Effector memory CD8-positive, alpha-beta T cell (primary cell): Measurements from ENCODE around the gene ZBTB9.

Experiments used
- ATAC-seq: fragments of 150-1000 bp; cut with Tn5 transposase; replicated peaks from 2 replicates; pipeline ENCODE4 v1.10.0; 2021; ENCODE audit warnings: mild to moderate bottlenecking, moderate library complexity
- DNase-seq, 3 experiments: peaks; one replicate each; pipeline ENCODE4 v3.0.0; 2021
- H3K27ac Mint-ChIP-seq, 2 donors: one replicate each; pipeline ENCODE4 v1.8.0; 2022; ENCODE audit warnings: mild to moderate bottlenecking in 2 of 2, mixed read lengths in 2 of 2, moderate library complexity in 2 of 2
- H3K27me3 Mint-ChIP-seq, 2 donors: one replicate each; pipeline ENCODE4 v1.8.0; 2022; ENCODE audit warnings: mixed read lengths in 2 of 2
- H3K36me3 Mint-ChIP-seq: one replicate; pipeline ENCODE4 v1.8.0; 2022; ENCODE audit warnings: mild to moderate bottlenecking, moderate library complexity, mixed read lengths; ENCODE audit not compliant: insufficient read depth
- H3K4me1 Mint-ChIP-seq, 2 donors: one replicate each; pipeline ENCODE4 v1.8.0; 2022; ENCODE audit warnings: low read depth in 2 of 2, mixed read lengths in 2 of 2
- H3K4me3 Mint-ChIP-seq, 2 donors: one replicate each; pipeline ENCODE4 v1.8.0; 2022; ENCODE audit warnings: mild to moderate bottlenecking in 2 of 2, mixed read lengths in 2 of 2, moderate library complexity in 2 of 2
- H3K9me3 Mint-ChIP-seq, 2 donors: one replicate each; pipeline ENCODE4 v1.8.0; 2022; ENCODE audit warnings: mixed read lengths in 2 of 2

Gene ZBTB9

GRCh38 chr6:33424855-33425667, 29.3 kb upstream of the ZBTB9 start:
- H3K9me3 Mint-ChIP-seq, result no peaks in the 10 kb centered on the region
- no peak for DNase-seq
- peaks cover 55 to 56% of the 10 kb centered on the region in 2 donors for H3K4me1 Mint-ChIP-seq
- no peak for ATAC-seq
- peak overlapping the region; percentile 98 to 99 for H3K4me3 Mint-ChIP-seq
- H3K36me3 Mint-ChIP-seq, result peaks cover 49% of the 10 kb centered on the region
- H3K27me3 Mint-ChIP-seq, result no peaks in the 10 kb centered on the region
- peak overlapping the region; percentile 100 for H3K27ac Mint-ChIP-seq

DNA sequence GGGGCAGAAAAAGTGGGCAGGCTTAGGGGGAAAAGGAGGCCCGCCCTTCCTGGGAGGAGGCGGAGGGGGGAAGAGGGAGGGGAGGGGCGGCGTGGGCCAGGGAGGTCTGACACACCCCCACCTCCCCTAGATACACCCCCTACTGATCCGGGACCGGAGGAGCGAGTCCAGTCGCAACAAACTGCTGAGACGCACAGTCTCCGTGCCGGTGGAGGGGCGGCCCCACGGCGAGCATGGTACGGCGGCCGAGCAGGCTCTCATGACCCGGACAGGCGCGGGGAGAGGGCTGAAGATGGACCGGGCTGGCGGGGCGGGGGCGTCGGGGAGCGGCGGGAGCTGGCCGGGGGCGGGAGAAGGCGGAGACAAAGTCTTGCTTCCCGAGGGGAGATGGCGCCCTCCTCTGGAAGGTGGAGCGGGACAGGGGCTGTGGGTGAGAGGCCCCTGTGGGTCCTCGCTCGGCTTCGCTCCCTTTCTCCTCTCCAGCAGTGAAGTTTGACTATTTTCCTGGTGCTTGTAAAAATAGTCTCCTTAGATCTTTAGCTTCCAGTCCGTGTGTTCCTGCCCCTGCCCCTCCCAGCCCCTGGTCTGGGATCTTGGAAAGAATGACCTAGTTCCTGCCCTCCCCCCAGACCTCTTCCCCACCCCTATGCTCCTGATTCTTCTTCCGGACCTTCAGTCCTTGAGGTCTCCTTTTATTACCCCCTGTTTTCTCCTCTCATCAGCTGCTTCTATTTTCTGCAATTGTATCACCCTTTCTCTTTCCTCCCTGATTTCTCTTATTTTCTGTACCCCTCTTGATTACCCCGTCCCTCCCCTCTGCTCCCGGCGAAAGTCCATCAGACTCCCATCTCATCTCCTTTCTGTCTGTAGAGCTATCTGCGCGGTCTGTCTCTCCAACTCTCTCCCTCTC, 28.5 kb upstream of the ZBTB9 start:
- Mint-ChIP-seq H3K9me3 (no peaks in the 10 kb centered on the region), H3K27ac (peak overlapping the region; percentile 100), H3K36me3 (peaks cover 52% of the 10 kb centered on the region), H3K27me3 (no peaks in the 10 kb centered on the region), H3K4me3 (peak overlapping the region; percentile 98 to 99), H3K4me1 (peaks cover 64 to 65% of the 10 kb centered on the region in 2 donors)
- ATAC-seq (peak; percentile 59), DNase-seq (peak; percentile 69 to 80 (median 74))

DNA sequence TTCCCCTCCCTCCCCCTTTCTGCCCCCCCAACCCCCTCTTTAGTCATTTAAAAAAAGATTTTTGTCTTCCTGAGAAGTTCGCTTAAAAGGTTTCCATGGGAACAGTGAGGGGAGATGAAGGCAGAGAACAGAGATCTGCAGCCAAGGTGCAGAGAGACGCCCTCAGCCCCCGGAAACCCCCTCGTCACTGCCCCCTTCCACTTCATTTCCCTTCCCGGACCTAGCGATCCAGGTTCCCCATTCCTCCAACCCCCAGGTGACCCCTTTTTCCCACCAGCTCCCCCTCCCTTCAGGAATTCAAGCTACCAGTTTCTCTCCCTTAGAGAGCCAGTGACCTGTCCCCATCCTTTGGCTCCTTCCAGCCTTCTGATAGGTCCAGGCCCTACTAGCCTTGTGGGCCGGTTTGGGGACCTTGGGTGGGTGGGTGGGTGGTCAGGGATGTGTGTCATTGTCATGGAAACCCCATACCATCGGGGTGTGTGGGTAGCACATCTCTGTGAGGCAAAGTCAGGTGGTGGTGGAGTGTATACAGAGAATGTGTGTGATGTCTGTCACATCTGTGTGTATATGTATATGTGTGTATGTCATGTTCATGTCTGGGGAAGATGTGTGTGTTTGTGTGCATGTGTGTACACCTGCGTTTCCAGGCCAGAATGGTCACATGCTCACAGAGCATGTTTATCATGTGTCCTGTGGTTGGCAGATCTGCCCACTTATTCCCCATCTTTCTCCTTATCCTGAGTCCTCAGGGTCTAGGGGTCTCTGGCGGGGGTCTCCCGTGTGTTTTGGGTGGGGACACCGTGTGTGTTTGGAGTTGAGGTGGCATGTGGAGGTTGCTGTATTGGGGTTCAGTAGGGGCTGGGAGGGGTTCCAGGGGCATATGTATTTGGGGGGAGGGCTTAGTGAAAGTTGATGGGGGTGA, 27.5 kb upstream of the ZBTB9 start:
- Mint-ChIP-seq H3K27ac (peak overlapping the region; percentile 100), H3K9me3 (no peaks in the 10 kb centered on the region), H3K4me1 (peaks cover 67 to 72% of the 10 kb centered on the region in 2 donors), H3K36me3 (peaks cover 55% of the 10 kb centered on the region), H3K27me3 (no peaks in the 10 kb centered on the region), H3K4me3 (peak overlapping the region; percentile 98 to 99)
- ATAC-seq (peak; percentile 49), DNase-seq (peak; percentile 40 to 45 (median 43))

GRCh38 chr6:33427585-33428223, 26.7 kb upstream of the ZBTB9 start:
- H3K4me3 Mint-ChIP-seq, result peak overlapping the region; percentile 98 to 99
- peak overlapping the region; percentile 100 for H3K27ac Mint-ChIP-seq
- no peaks in the 10 kb centered on the region for H3K27me3 Mint-ChIP-seq
- peaks cover 73 to 80% of the 10 kb centered on the region in 2 donors for H3K4me1 Mint-ChIP-seq
- H3K9me3 Mint-ChIP-seq, result no peaks in the 10 kb centered on the region
- DNase-seq, result peak; percentile 52 to 64 (median 63)
- ATAC-seq, result peak; percentile 13
- H3K36me3 Mint-ChIP-seq, result peaks cover 55% of the 10 kb centered on the region

- DNase-seq (peak in 1 of 3 experiments; percentile 40), ATAC-seq (no peak)
- Mint-ChIP-seq H3K4me1 (peaks cover 77 to 86% of the 10 kb centered on the region in 2 donors), H3K27me3 (no peaks in the 10 kb centered on the region), H3K4me3 (peak overlapping the region; percentile 98 to 99), H3K27ac (peak overlapping the region; percentile 95 to 100), H3K36me3 (peaks cover 54% of the 10 kb centered on the region), H3K9me3 (no peaks in the 10 kb centered on the region)
These were observed 26.0 kb upstream of the ZBTB9 start for GRCh38 chr6:33428224-33428965.

- H3K27ac Mint-ChIP-seq, result peak overlapping the region; percentile 95 to 100
- no peak for DNase-seq
- H3K36me3 Mint-ChIP-seq, result peaks cover 51% of the 10 kb centered on the region
- peak overlapping the region; percentile 98 to 99 for H3K4me3 Mint-ChIP-seq
- no peak for ATAC-seq
- no peaks in the 10 kb centered on the region for H3K27me3 Mint-ChIP-seq
- H3K9me3 Mint-ChIP-seq, result no peaks in the 10 kb centered on the region
- peaks cover 71 to 87% of the 10 kb centered on the region in 2 donors for H3K4me1 Mint-ChIP-seq
These were observed 25.2 kb upstream of the ZBTB9 start for GRCh38 chr6:33428966-33429749.

GRCh38 chr6:33429750-33430052, 24.7 kb upstream of the ZBTB9 start:
- H3K27me3 Mint-ChIP-seq, result no peaks in the 10 kb centered on the region
- DNase-seq, result peak in 1 of 3 experiments; percentile 28

DNA sequence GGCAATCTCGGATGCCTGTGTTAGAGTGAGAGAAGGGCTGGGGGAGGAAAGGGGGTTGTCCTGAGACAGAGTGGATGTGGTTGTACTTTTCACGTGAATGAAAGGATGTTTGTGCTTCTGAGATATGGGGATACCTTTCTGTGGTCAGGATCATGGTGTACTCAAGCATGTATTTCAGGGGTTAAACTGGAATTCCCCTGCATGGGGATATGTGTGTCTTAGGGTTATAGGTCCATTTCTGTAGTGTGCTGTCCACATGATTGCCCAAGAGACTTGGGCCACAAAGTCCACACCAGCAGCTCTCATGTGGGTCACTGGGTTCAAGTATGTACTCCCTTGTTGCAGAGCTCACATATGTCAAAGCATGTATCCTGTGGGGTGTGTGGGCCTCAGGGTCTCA, 24.0 kb upstream of the ZBTB9 start:
- ATAC-seq, result no peak
- peak overlapping the region; percentile 98 to 99 for H3K4me3 Mint-ChIP-seq
- no peaks in the 10 kb centered on the region for H3K27me3 Mint-ChIP-seq
- peaks cover 59 to 75% of the 10 kb centered on the region in 2 donors for H3K4me1 Mint-ChIP-seq
- H3K36me3 Mint-ChIP-seq, result peaks cover 48% of the 10 kb centered on the region
- H3K9me3 Mint-ChIP-seq, result no peaks in the 10 kb centered on the region
- peak overlapping the region; percentile 95 to 100 for H3K27ac Mint-ChIP-seq
- DNase-seq, result no peak

More at GRCh38 chr6:33429750-33430052, 24.7 kb upstream of the ZBTB9 start:
- Mint-ChIP-seq H3K27ac (peak overlapping the region; percentile 95 to 100), H3K9me3 (no peaks in the 10 kb centered on the region), H3K36me3 (peaks cover 51% of the 10 kb centered on the region), H3K4me1 (peaks cover 65 to 81% of the 10 kb centered on the region in 2 donors), H3K4me3 (peak overlapping the region; percentile 98 to 99)
- no peak for ATAC-seq

DNA sequence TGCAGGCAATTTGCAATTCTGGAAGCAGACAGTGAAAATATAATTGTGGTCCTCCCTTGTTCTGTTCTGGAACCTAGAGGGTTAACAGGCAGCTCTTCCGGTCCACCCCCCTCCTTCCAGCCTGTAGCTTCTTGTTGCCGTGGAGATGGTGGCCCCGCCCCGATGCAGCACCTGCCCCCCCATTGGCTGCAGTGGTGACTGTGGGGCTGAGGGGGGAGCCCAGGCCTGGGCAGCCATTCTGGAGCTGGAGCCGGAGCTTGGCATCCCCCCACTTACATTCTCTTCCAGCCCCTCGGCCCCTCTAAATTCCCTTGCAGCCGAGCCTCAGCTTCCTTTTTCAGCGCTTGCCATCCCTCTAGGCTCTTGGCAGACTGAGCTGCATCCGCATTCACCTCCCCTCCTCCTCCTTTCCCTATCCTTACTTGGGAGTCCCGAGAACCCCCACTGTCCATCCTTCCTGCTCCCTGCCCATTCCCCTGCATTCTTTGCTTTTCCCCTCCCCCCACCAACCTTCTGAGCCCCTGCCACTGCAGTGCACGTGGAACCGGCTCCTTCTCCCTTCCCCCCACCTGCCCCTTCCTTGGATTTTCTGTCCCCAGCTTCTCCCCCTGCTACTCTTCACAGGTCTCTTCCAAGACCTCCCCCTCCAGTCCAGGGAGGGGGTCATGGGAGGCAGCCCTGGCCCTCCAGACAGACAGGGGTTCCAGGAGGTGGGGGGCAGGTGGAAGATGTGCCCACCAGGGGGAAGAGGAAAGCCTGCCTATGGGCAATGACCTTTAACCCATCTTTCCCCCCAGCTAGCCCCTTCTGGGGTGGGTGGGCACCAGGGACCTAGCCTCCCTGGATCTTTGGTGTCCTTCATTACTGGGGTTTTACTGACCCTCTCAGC, 23.1 kb upstream of the ZBTB9 start:
- H3K9me3 Mint-ChIP-seq, result no peaks in the 10 kb centered on the region
- peak overlapping the region; percentile 95 to 100 for H3K27ac Mint-ChIP-seq
- peak; percentile 82 to 87 (median 83) for DNase-seq
- H3K36me3 Mint-ChIP-seq, result peaks cover 49% of the 10 kb centered on the region
- peak; percentile 62 for ATAC-seq
- H3K27me3 Mint-ChIP-seq, result no peaks in the 10 kb centered on the region
- H3K4me1 Mint-ChIP-seq, result peaks cover 54 to 69% of the 10 kb centered on the region in 2 donors
- H3K4me3 Mint-ChIP-seq, result peak overlapping the region; percentile 98 to 99

- Mint-ChIP-seq H3K4me3 (peak overlapping the region; percentile 98 to 99), H3K9me3 (no peaks in the 10 kb centered on the region), H3K27ac (peak overlapping the region; percentile 95 to 100), H3K4me1 (peaks cover 48 to 61% of the 10 kb centered on the region in 2 donors), H3K27me3 (no peaks in the 10 kb centered on the region), H3K36me3 (peaks cover 49% of the 10 kb centered on the region)
- no peak for DNase-seq
- no peak for ATAC-seq
These were observed 22.4 kb upstream of the ZBTB9 start for GRCh38 chr6:33431880-33432541.
